SK-N-SH (cell line): ENCODE results near the gene LCE4A. TPM values are rescaled to one million over a fixed set of nuclear protein-coding genes. Genes with fewer than 3 reads are reported as not detected.

Source experiments
- CTCF ChIA-PET: fragments of 300-600, 350-600 bp; formaldehyde crosslinking; extraction: SDS; loops from one replicate; lab custom pipeline; 2021; lab: Yijun Ruan, JAX
- POLR2A ChIA-PET: fragments of 350-600 bp; sonication (Branson Sonifier 250); formaldehyde crosslinking; extraction: SDS; loops from one replicate; lab custom pipeline; 2020; ENCODE audit warnings: antibody characterized with exemption, inconsistent platforms; lab: Yijun Ruan, JAX
- DNase-seq: peaks from one replicate; pipeline ENCODE4 v3.0.0; 2012
- H2AFZ ChIP-seq: fragments of 200-600 bp; sonication (generic); 2 replicates; pipeline ENCODE4 v1.8.1; 2016; ENCODE audit warnings: antibody characterized with exemption, mild to moderate bottlenecking, low read depth
- H3F3A ChIP-seq: fragments of 200-600 bp; sonication (generic); replicated peaks from 2 replicates; pipeline ENCODE3; 2016; ENCODE audit warnings: antibody characterized with exemption, mild to moderate bottlenecking; ENCODE audit not compliant: insufficient read depth
- H3K27ac ChIP-seq, 2 experiments: fragments of 200-500 bp in 1 of 2; fragments of 200-600 bp in 1 of 2; sonication (Bioruptor generic) in 1 of 2; sonication (generic), shearing (Covaris generic) in 1 of 2; 2 replicates each; pipeline versions ENCODE4 v1.5.1 to v1.6.1; 2014 to 2016; ENCODE audit warnings: low read depth in 2 of 2, inconsistent platforms in 1 of 2, low read length in 1 of 2, mild to moderate bottlenecking in 1 of 2, mixed read lengths in 1 of 2
- H3K27me3 ChIP-seq: fragments of 200-600 bp; sonication (generic), shearing (Covaris generic); 2 replicates; pipeline ENCODE4 v1.6.1; 2016; ENCODE audit warnings: mixed run types; ENCODE audit not compliant: insufficient read depth
- H3K36me3 ChIP-seq, 2 experiments: fragments of 200-500 bp in 1 of 2; fragments of 200-600 bp in 1 of 2; sonication (Bioruptor generic) in 1 of 2; sonication (generic) in 1 of 2; replicated peaks in 1 of 2; 2 replicates each; pipeline versions ENCODE3 to v1.5.1; 2014 to 2016; ENCODE audit warnings: low read length in 1 of 2, mild to moderate bottlenecking in 1 of 2; ENCODE audit not compliant: insufficient read depth in 2 of 2, control insufficient read depth in 1 of 2
- H3K4me1 ChIP-seq, 2 experiments: fragments of 200-500 bp in 1 of 2; fragments of 200-600 bp in 1 of 2; sonication (Bioruptor generic) in 1 of 2; sonication (generic), shearing (Covaris generic) in 1 of 2; 2 replicates each; pipeline versions ENCODE4 v1.5.1 to v1.6.1; 2014 to 2016; ENCODE audit warnings: low read depth in 1 of 2, low read length in 1 of 2, mixed run types in 1 of 2; ENCODE audit not compliant: insufficient read depth in 2 of 2, control insufficient read depth in 1 of 2
- H3K4me2 ChIP-seq: fragments of 200-600 bp; sonication (generic), shearing (Covaris generic); 2 replicates; pipeline ENCODE4 v1.6.1; 2017; ENCODE audit warnings: mixed run types
- H3K4me3 ChIP-seq, 2 experiments: fragments of 200-500 bp in 1 of 2; fragments of 200-600 bp in 1 of 2; sonication (Bioruptor generic) in 1 of 2; sonication (generic), shearing (Covaris generic) in 1 of 2; 2 replicates each; pipeline versions ENCODE4 v1.5.1 to v1.8.1; 2014 to 2016; ENCODE audit warnings: low read depth in 2 of 2, inconsistent platforms in 1 of 2, low read length in 1 of 2, mild to moderate bottlenecking in 1 of 2, mixed read lengths in 1 of 2, moderate library complexity in 1 of 2
- H3K79me2 ChIP-seq: fragments of 200-600 bp; sonication (generic); 2 replicates; pipeline ENCODE4 v1.8.1; 2017; ENCODE audit warnings: mild to moderate bottlenecking; ENCODE audit not compliant: insufficient read depth
- H3K9ac ChIP-seq: fragments of 200-600 bp; sonication (generic); 2 replicates; pipeline ENCODE4 v1.6.1; 2017; ENCODE audit warnings: mixed run types
- H3K9me2 ChIP-seq: fragments of 200-600 bp; sonication (generic); 2 replicates; pipeline ENCODE4 v1.6.1; 2017; ENCODE audit warnings: mixed run types
- H3K9me3 ChIP-seq: fragments of 200-600 bp; sonication (generic); 2 replicates; pipeline ENCODE4 v1.6.1; 2017; ENCODE audit warnings: mixed run types, mild to moderate bottlenecking, moderate library complexity
- H4K20me1 ChIP-seq: fragments of 200-600 bp; sonication (generic); 2 replicates; pipeline ENCODE4 v1.6.1; 2017; ENCODE audit warnings: mild to moderate bottlenecking, mixed run types; ENCODE audit not compliant: insufficient read depth
- CHD2 ChIP-seq: fragments of 150-350 bp; IDR thresholded peaks from 2 replicates; pipeline ENCODE4 v1.6.1; 2018; ENCODE audit warnings: low read length; ENCODE audit not compliant: partially characterized antibody
- FOSL2 ChIP-seq: IDR thresholded peaks from 2 replicates; pipeline ENCODE4 v1.4.0; 2012; ENCODE audit warnings: low read depth, mild to moderate bottlenecking, moderate library complexity, borderline replicate concordance
- FOXJ3 ChIP-seq: sonication (generic); formaldehyde crosslinking; IDR thresholded peaks from 2 replicates; pipeline ENCODE4 v1.5.1; 2020; ENCODE audit warnings: mild to moderate bottlenecking, missing genetic modification reagents
- FOXM1 ChIP-seq: IDR thresholded peaks from 2 replicates; pipeline ENCODE4 v1.4.0; 2012; ENCODE audit warnings: low read depth, mild to moderate bottlenecking
- GABPA ChIP-seq: IDR thresholded peaks from 2 replicates; pipeline ENCODE4 v1.4.0; 2012; ENCODE audit warnings: low read depth, mild to moderate bottlenecking
- JUND ChIP-seq: IDR thresholded peaks from 2 replicates; pipeline ENCODE4 v1.4.0; 2012
- NRF1 ChIP-seq: IDR thresholded peaks from 2 replicates; pipeline ENCODE4 v1.6.1; 2012; ENCODE audit warnings: low read depth, mild to moderate bottlenecking, low read length
- POLR2AphosphoS5 ChIP-seq: IDR thresholded peaks from 2 replicates; pipeline ENCODE4 v1.6.1; 2012; ENCODE audit warnings: low read depth, low read length
- RAD21 ChIP-seq: IDR thresholded peaks from 2 replicates; pipeline ENCODE4 v1.6.1; 2012; ENCODE audit warnings: mild to moderate bottlenecking, low read length
- RFX5 ChIP-seq: IDR thresholded peaks from 2 replicates; pipeline ENCODE4 v1.6.1; 2012; ENCODE audit warnings: mild to moderate bottlenecking, improper control_type of control experiment, low read length
- SIN3A ChIP-seq: IDR thresholded peaks from 2 replicates; pipeline ENCODE4 v1.6.1; 2012; ENCODE audit warnings: low read depth, mild to moderate bottlenecking, low read length, moderate library complexity, borderline replicate concordance
- SMC3 ChIP-seq: IDR thresholded peaks from 2 replicates; pipeline ENCODE4 v1.6.1; 2012; ENCODE audit warnings: low read depth, low read length, improper control_type of control experiment
- TAF1 ChIP-seq: IDR thresholded peaks from 2 replicates; pipeline ENCODE4 v1.6.1; 2012; ENCODE audit warnings: low read depth, mild to moderate bottlenecking, low read length, moderate library complexity, borderline replicate concordance
- TCF12 ChIP-seq: IDR thresholded peaks from 2 replicates; pipeline ENCODE4 v1.4.0; 2012
- TEAD4 ChIP-seq: IDR thresholded peaks from 2 replicates; pipeline ENCODE4 v1.4.0; 2012; ENCODE audit warnings: mild to moderate bottlenecking, borderline replicate concordance; ENCODE audit not compliant: insufficient read depth
- WGBS: methylation state at CpG from one replicate; pipeline ENCODE4 v1.1.6; 2017; ENCODE audit warnings: low lambda C conversion rate; 5-methylcytosine and 5-hydroxymethylcytosine counted together
- polyA plus RNA-seq, 3 experiments: library from polyadenylated mRNA; depleted of rRNA; stranded (reverse); fragments of >200 nt; gene quantifications; 2 replicates each; pipeline ENCODE4 v1.2.3, GENCODE V29; 2012
- TF ChIP-seq, protein P1 (sequence below): IDR thresholded peaks from 2 replicates; pipeline ENCODE4 v1.4.0; 2012; ENCODE audit warnings: low read depth, borderline replicate concordance
- TF ChIP-seq, protein P2 (sequence below): IDR thresholded peaks from 2 replicates; pipeline ENCODE4 v1.6.1; 2012; ENCODE audit warnings: mild to moderate bottlenecking, low read depth, low read length, moderate library complexity
- TF ChIP-seq, protein P3 (sequence below): IDR thresholded peaks from 2 replicates; pipeline ENCODE4; 2012
- TF ChIP-seq, protein P4 (sequence below): IDR thresholded peaks from 2 replicates; pipeline ENCODE4 v1.4.0; 2012; ENCODE audit warnings: low read depth, borderline replicate concordance
- TF ChIP-seq, protein P5 (sequence below): fragments of 150-350 bp; IDR thresholded peaks from 2 replicates; pipeline ENCODE4 v1.6.1; 2017; ENCODE audit warnings: antibody characterized with exemption, low read length, low read depth, borderline replicate concordance

Gene LCE4A
- polyA plus RNA-seq, 1 of the 3 experiments (the other 2 are of a cell fraction) = not detected

DNA sequence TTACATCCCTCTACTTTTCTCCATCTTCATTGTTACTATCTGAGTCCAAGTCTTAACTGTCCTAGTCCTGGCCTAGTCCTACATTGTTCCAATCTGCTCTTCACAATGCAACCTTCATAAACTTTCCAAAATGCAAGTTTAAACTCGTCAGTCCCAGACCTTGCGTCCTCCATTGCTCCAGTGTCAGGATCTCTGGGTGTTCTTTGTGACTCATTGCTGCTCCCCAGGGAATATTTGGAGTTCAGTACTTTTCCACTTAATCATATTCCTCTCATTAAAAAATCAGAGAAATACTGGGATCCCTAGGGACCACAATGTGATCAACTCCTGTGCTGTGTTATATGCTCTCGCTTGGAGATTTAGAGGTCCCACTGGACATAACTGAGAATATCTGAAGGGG is 31.9 kb downstream of the LCE4A start:
- ChIA-PET POLR2A (no interaction called here), CTCF (interaction anchor here (0.6 kb wide), 1 partner anchor 68 kb away, joined by 3 read pairs; no protein-coding TSS in a partner anchor)
- TF ChIP-seq SMC3 (no peak), GABPA (no peak), JUND (no peak), TAF1 (no peak), RFX5 (no peak), NRF1 (no peak), FOXM1 (no peak)
- TF ChIP-seq, protein P1, sequence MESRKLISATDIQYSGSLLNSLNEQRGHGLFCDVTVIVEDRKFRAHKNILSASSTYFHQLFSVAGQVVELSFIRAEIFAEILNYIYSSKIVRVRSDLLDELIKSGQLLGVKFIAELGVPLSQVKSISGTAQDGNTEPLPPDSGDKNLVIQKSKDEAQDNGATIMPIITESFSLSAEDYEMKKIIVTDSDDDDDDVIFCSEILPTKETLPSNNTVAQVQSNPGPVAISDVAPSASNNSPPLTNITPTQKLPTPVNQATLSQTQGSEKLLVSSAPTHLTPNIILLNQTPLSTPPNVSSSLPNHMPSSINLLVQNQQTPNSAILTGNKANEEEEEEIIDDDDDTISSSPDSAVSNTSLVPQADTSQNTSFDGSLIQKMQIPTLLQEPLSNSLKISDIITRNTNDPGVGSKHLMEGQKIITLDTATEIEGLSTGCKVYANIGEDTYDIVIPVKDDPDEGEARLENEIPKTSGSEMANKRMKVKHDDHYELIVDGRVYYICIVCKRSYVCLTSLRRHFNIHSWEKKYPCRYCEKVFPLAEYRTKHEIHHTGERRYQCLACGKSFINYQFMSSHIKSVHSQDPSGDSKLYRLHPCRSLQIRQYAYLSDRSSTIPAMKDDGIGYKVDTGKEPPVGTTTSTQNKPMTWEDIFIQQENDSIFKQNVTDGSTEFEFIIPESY = no peak
- Histone ChIP-seq H3K9me2 (no peaks in the 10 kb centered on the region), H3K27me3 (no peaks in the 10 kb centered on the region), H3K9ac (no peak overlapping the region), H3K79me2 (no peaks in the 10 kb centered on the region), H4K20me1 (no peaks in the 10 kb centered on the region), H3K9me3 (no peaks in the 10 kb centered on the region), H3F3A (no peaks in the 10 kb centered on the region), H2AFZ (no peak overlapping the region), H3K27ac (no peak overlapping the region), H3K4me2 (no peak overlapping the region), H3K4me3 (no peak overlapping the region), H3K36me3 (no peaks in the 10 kb centered on the region), H3K4me1 (no peaks in the 10 kb centered on the region)
- no peak for DNase-seq
- 9% methylated on average over 3 of the region's 3 CpGs for WGBS

DNA sequence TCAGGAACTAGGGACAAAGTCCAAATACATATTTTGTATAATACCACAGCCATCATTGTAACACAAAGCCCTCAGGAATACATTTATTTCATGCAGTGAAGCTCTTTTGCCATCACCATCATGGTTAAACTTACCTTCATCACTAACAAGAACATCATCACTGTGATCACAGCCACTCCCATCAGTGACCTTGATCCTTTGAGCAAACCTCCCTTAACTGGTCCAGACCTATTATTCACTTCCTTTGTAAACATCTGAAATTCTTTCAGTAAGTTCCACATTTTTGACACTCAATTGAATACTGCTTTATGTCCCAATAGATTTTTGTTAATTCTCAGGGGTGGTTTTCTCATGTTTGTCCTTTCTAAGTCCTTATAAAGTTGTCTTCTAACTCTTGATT is 33.7 kb downstream of the LCE4A start:
- no peaks in the 10 kb centered on the region for H3K4me1 ChIP-seq
- no peak overlapping the region for H3K27ac ChIP-seq
- H3K27me3 ChIP-seq = no peaks in the 10 kb centered on the region
- no peaks in the 10 kb centered on the region for H3K36me3 ChIP-seq
- no peaks in the 10 kb centered on the region for H3K9me2 ChIP-seq
- no peak overlapping the region for H3K4me3 ChIP-seq
- POLR2A ChIA-PET = no interaction called here
- H2AFZ ChIP-seq = no peak overlapping the region
- no peaks in the 10 kb centered on the region for H3F3A ChIP-seq
- no peak for DNase-seq
- CTCF ChIA-PET = no interaction called here
- H4K20me1 ChIP-seq = no peaks in the 10 kb centered on the region
- no peak overlapping the region for H3K4me2 ChIP-seq
- H3K9me3 ChIP-seq = no peaks in the 10 kb centered on the region
- no peak overlapping the region for H3K9ac ChIP-seq
- H3K79me2 ChIP-seq = no peaks in the 10 kb centered on the region
- TF ChIP-seq FOSL2 (no peak), RAD21 (no peak), SIN3A (no peak), FOXM1 (no peak), CHD2 (no peak), FOXJ3 (CRISPR knock-in tag) (no peak), POLR2AphosphoS5 (no peak), NRF1 (no peak), TCF12 (no peak), TEAD4 (no peak)
- TF ChIP-seq, protein P2, sequence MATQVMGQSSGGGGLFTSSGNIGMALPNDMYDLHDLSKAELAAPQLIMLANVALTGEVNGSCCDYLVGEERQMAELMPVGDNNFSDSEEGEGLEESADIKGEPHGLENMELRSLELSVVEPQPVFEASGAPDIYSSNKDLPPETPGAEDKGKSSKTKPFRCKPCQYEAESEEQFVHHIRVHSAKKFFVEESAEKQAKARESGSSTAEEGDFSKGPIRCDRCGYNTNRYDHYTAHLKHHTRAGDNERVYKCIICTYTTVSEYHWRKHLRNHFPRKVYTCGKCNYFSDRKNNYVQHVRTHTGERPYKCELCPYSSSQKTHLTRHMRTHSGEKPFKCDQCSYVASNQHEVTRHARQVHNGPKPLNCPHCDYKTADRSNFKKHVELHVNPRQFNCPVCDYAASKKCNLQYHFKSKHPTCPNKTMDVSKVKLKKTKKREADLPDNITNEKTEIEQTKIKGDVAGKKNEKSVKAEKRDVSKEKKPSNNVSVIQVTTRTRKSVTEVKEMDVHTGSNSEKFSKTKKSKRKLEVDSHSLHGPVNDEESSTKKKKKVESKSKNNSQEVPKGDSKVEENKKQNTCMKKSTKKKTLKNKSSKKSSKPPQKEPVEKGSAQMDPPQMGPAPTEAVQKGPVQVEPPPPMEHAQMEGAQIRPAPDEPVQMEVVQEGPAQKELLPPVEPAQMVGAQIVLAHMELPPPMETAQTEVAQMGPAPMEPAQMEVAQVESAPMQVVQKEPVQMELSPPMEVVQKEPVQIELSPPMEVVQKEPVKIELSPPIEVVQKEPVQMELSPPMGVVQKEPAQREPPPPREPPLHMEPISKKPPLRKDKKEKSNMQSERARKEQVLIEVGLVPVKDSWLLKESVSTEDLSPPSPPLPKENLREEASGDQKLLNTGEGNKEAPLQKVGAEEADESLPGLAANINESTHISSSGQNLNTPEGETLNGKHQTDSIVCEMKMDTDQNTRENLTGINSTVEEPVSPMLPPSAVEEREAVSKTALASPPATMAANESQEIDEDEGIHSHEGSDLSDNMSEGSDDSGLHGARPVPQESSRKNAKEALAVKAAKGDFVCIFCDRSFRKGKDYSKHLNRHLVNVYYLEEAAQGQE = no peak
- TF ChIP-seq, protein P3, sequence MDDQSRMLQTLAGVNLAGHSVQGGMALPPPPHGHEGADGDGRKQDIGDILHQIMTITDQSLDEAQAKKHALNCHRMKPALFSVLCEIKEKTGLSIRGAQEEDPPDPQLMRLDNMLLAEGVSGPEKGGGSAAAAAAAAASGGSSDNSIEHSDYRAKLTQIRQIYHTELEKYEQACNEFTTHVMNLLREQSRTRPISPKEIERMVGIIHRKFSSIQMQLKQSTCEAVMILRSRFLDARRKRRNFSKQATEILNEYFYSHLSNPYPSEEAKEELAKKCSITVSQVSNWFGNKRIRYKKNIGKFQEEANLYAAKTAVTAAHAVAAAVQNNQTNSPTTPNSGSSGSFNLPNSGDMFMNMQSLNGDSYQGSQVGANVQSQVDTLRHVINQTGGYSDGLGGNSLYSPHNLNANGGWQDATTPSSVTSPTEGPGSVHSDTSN = no peak
- TF ChIP-seq, protein P4, sequence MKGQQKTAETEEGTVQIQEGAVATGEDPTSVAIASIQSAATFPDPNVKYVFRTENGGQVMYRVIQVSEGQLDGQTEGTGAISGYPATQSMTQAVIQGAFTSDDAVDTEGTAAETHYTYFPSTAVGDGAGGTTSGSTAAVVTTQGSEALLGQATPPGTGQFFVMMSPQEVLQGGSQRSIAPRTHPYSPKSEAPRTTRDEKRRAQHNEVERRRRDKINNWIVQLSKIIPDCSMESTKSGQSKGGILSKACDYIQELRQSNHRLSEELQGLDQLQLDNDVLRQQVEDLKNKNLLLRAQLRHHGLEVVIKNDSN = no peak
- TF ChIP-seq, protein P5, sequence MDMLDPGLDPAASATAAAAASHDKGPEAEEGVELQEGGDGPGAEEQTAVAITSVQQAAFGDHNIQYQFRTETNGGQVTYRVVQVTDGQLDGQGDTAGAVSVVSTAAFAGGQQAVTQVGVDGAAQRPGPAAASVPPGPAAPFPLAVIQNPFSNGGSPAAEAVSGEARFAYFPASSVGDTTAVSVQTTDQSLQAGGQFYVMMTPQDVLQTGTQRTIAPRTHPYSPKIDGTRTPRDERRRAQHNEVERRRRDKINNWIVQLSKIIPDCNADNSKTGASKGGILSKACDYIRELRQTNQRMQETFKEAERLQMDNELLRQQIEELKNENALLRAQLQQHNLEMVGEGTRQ = no peak
